Right renal cortex interstitium (tissue), 3 donors: ENCODE measurements around the gene CTBP1. TPM values are rescaled to one million over a fixed set of nuclear protein-coding genes. Genes with fewer than 3 reads are reported as not detected.
"Not testable (repeated sequence)": the region's sequence is repeated elsewhere in the genome, so short reads cannot be mapped to it uniquely, and the experiment has no call there.

ENCODE experiments used
- DNase-seq, 3 donors: peaks; one replicate each; pipeline ENCODE4 v3.0.0-alpha.2; 2013; ENCODE audit warnings: low read depth in 3 of 3, low spot score in 2 of 3
- polyA plus RNA-seq, 3 donors: library from polyadenylated mRNA; unstranded; fragments of 120-200 nt; gene quantifications; one replicate each; pipeline ENCODE4 v1.2.1, GENCODE V29; 2013; ENCODE audit not compliant: insufficient read length in 3 of 3

Gene CTBP1
- 100 to 1,000 TPM in 2 of 3 donors, 10 to 100 TPM in 1; 98.0 to 118 (median 107) TPM for polyA plus RNA-seq

GRCh38 chr4:1248245-1249147 is at the start of gene CTBP1:
Gene CTBP1 (minus strand): TSS chr4:1249130. CDS start chr4:1241331, 7,799 bp downstream.
- DNase-seq = peak in 2 of 3 donors; percentile 76 to 78

GRCh38 chr4:1298461-1298860 is 49.5 kb upstream of the CTBP1 start:
- no peak for DNase-seq

DNA sequence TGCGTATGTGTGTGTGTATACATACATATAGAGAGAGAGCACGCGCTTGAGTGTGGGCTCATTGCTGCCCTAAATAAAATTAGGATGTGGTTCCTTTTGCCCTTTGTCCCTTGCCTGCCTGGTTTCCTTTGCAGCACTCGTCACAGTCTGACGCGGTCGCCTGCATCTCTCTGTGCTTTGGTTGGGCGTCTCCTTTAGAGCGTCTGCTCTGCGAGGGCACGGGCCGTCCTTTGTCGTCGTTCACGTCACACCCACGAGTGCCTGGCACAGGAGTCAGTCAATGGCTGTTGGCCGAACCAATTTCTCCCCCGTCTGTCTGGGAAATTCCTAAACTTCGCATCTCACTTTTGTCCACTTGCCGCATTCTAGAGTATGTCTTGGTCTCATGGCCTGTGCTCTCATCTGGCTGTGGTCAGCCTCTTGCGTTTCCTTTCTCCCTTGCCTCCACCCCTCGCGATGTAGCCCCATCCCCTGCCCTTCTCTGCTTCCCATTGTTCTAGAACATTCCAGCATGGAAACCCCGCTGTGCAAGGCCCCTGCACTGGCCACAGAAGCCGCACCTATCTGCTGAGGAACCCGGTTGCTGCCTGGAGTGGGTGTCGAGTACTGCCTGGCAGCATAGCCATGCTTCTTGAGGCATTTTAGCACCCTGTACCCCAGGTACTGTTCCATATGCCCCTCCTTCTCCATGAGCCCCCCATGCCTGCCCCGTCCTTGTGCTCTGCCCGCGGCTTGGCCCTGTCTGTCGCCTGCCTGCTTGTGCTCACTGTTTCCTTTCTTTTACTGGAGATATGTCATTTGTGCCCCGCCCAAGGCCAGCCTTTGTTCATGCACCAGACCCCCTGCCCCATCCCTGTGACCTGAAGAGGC is 48.8 kb upstream of the CTBP1 start:
- DNase-seq = no peak

- no peak for DNase-seq
Observed at GRCh38 chr4:1297023-1297395, 48.1 kb upstream of the CTBP1 start.

- DNase-seq = no peak
Observed at GRCh38 chr4:1296324-1297022, 47.5 kb upstream of the CTBP1 start.

DNA sequence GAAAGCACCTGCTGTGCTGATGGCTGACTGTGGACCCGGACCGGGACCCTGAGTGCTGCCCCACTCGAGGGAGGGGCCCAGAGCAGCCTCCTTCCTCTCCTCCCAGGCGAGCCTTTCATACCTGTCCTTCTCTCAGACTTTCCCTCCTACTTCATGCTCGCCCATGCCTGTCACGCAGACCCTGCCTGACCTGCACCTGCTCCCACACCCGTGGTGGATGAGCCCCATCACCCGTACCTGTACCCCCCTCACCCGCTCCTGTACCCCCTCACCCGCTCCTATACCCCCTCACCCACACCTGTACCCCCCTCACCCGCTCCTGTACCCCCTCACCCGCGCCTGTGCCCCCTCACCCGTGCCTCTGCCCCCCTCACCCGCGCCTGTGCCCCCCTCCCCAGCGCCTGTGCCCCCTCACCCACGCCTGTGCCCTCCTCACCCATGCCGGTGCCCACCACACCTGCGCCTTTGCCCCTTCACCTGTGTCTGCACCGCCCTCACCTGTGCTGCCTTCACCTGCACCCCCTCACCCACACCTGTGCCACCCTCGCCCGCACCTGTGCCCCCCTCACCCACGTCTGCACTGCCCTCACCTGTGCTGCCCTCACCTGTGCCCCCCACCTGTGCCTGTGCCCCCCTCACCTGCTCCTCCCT is 46.6 kb upstream of the CTBP1 start:
- DNase-seq = no peak

GRCh38 chr4:1294891-1295290 is 46.0 kb upstream of the CTBP1 start:
- no peak for DNase-seq

GRCh38 chr4:1294424-1294823 is 45.5 kb upstream of the CTBP1 start:
- DNase-seq = no peak

DNA sequence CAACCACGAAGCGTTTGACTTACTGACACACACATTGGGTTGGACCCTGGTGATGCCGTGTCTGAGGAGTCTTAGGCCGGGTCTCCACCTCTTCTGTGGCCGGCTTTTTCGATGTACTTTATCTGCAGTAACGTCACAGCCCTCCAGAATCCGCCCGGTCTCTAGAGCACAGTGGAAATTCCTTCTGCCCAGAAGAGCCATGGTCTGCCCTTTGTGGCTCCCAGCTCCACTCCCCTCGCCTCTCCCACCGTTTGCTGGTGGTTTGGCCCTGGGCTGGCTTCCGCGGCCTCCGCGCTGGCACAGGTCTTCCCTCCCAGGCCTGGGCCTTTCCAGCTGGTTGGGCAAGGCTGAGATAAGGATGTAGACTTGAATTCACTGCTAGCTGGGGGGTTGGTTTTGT is 45.1 kb upstream of the CTBP1 start:
- no peak for DNase-seq

GRCh38 chr4:1293531-1293941 is 44.6 kb upstream of the CTBP1 start:
- no peak for DNase-seq

DNA sequence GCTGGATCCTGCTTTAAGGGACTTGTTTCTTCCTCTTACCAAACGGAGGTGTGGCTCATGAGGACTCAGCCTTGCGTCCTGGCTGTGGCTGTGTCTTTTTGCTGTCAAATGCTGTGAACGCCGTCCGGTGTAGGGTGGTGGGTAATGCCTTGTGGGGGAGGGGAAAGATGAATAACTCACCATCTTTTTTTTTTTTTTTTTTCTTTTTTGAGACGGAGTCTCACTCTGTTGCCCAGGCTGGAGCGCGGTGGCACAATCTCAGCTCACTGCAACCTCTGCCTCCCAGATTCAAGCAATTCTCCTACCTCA is 43.7 kb upstream of the CTBP1 start:
- not testable (repeated sequence) for DNase-seq

GRCh38 chr4:1291996-1292702 is 43.2 kb upstream of the CTBP1 start:
- no peak for DNase-seq

DNA sequence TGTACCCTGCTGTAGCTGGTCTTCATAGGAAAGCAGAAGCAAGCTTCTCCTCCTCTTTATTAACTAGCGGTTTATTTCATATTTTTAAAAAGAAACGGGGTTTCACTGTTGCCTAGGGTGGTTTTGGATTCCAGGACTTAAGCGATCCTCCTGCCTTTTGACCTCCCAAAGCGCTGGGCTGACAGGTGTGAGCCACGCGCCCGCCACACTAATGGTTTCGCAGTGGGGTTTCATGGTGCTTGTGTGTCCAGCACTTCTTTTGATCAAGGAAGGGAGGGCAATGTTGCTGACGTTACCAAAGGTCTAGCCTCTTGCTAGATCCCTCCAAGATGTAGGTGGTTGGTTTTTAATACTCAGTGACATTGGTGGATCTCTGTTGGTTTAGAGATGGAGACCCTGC is 42.2 kb upstream of the CTBP1 start:
- no peak for DNase-seq

GRCh38 chr4:1290165-1290977 is 41.4 kb upstream of the CTBP1 start:
- peak in 1 of 3 donors; percentile 10 for DNase-seq

- peak; percentile 80 to 94 (median 89) for DNase-seq
Observed at GRCh38 chr4:1289207-1290164, 40.6 kb upstream of the CTBP1 start, which contains the start of gene MAEA. Gene MAEA (plus strand): TSS chr4:1289891. CDS start chr4:1289914, 23 bp downstream.

GRCh38 chr4:1288786-1289185 is 39.9 kb upstream of the CTBP1 start:
- DNase-seq = peak in 1 of 3 donors; percentile 7

GRCh38 chr4:1285790-1286553 is 37.0 kb upstream of the CTBP1 start:
- no peak for DNase-seq
